CD4-positive, alpha-beta T cell treated with Interleukin-6 at 100 ng/mL for 8 hours (primary cell): ENCODE results near the gene DEFB115.
"Not testable (repeated sequence)": the region's sequence is repeated elsewhere in the genome, so short reads cannot be mapped to it uniquely, and the experiment has no call there.

ENCODE experiments used
- DNase-seq: peaks from one replicate; pipeline ENCODE4 v3.0.0-alpha.2; 2020; ENCODE audit warnings: mixed read lengths, low spot score

The DEFB115 gene

GRCh38 chr20:31257364-31257763 lies at the start of gene DEFB115:
Gene DEFB115 (plus strand): TSS chr20:31257664. CDS start chr20:31257664, 0 bp downstream.
- no peak for DNase-seq

DNA sequence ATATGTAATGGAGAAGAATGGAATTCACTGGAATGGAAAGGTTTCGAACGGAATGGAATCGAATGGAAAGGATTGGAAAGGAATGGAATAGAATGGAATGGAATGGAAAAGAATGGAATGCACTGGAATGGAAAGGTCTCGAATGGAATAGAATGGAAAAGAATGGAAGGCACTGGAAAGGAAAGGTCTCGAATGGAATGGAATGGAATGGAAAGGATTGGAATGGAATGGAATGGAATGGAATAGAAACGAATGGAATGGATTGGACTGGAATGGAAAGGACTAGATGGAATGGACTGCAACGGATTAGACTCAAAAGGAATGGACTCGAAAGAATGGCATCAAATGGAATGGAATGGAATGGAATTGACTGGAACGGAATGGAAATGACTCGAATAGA lies 20.5 kb upstream of the DEFB115 start:
- DNase-seq: no peak

DNA sequence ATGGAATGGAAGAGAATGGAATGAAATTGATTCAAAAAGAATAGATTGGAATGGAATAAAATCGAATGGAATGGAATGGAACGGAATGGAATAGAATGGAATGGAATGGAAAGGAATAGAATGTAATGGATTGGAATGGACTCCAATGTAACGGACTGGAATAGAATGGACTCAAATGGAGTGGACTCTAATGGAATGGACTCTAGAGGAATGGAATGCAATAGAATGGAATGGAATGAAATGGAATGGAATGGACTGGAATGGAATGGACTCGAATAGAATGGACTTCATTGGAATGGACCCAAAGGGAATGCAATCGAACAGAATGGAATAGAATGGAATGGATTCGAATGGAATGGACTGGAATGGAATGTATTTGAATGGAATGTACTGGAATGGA lies 19.7 kb upstream of the DEFB115 start:
- DNase-seq: no peak

DNA sequence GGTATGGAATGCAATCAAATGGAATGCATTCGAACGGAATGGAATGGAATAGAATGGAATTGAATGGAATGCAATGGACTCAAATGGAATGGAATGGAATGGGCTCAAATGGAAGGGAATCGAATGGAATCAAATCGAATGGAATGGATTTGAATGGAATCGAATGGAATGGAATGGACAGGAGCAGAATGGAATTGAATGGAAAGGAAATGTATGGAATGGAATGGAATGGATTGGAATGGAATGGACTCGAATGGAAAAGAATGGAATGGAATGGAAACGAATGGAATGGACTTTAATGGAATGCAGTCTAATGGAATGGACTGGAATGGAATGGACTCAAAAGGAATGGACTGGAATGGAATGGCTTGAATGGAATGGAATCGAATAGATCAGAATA lies 18.3 kb upstream of the DEFB115 start:
- no peak for DNase-seq

- DNase-seq: no peak
Observed at GRCh38 chr20:31256959-31257358, 505 bp upstream of the DEFB115 start.

GRCh38 chr20:31260326-31260932 lies 3.0 kb downstream of the DEFB115 start:
- no peak for DNase-seq

DNA sequence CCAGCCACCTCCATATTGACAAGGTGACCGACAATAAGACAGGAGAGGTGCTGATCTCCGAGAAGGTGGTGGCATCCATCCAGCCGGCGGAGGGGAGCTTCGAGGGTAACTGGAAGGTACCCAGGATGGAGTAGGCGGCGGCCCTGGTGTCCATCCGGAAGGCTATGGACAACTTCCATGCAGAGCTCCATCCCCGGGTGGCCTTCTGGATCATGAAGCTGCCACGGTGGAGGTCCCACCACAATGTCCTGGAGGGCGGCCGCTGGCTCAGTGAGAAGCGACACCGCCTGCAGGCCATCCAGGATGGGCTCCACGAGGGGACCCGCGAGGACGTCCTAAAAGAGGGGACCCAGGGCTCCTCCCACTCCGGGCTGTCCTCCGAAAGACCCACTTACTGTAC lies 17.0 kb downstream of the DEFB115 start:
- DNase-seq: no peak

DNA sequence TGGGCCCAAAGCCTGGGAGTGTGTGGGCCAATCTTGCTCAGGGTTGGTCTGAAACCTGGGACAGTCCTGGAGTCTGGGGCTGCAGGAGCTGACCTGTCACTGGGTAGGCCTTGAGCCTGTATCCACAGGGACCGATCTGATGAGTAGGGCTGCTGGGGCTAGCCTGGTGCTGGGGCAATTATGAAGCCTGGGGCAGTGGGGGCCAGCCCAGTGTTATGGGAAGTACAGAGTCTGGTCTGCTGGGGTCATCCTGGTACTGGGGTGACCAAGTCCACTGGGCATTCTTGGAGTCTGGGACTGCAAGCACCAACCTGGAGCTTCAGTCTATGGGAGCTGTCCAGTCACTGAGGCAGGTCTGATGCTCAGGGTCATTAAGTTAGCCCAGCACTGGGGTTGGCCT lies 20.7 kb downstream of the DEFB115 start:
- DNase-seq: no peak

DNA sequence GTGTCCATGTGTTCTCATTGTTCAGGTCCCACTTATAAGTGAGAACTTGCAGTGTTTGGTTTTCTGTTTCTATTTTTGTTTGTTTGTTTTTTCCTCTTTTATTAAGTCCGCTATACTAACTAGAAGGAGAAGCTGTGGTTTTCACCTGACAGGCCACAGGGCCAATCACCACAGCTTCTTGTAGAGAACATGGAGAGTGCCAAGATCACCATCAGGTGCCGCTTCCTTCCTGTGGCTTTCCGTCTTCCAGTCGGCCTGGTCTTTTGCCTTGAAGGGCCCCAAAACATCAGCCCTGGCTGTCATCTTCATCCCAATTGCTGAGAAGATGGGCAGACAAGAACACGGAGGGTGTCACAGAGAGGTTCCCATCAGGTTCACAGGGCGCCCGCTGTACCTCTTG lies 27.5 kb downstream of the DEFB115 start:
- DNase-seq: not testable (repeated sequence)

DNA sequence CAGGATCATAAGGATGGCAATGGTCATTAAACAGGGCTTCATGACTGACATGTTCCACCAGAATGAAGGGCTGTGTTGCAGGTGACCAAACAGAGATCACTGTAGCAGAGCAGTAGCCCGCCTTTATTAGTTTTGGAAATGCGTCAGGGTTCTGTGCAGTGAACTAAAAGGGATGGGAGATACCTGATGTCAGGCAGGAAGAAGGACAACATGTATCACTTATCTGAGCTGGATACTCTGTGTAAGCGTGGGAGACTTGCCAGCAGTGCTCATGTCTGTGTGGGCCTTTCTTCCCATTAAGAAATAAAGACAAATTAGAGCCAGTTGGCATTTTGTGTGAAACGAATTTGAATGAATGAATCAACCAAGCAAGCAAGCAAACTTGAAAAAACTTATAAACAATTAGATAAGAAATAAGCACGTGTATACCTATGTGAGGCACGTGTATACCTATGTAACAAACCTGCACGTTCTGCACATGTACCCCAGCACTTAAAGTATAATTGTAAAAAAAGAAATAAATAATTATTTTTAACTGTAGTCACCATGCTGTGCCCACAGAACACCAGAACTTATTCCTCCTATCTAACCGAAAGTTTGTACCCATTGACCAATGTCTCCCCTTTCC lies 51.2 kb downstream of the DEFB115 start, which contains the start of gene DEFB116:
Gene DEFB116 (minus strand): TSS at position 51 of the 628 bp plus-strand sequence. CDS start 0 bp downstream, at position 51.
- DNase-seq: no peak
